K562 treated with DMSO at 1 percent for 4 hours (cell line): Measurements from ENCODE around the gene SMYD5. TPM values are rescaled to one million over a fixed set of nuclear protein-coding genes. Genes with fewer than 3 reads are reported as not detected.

Experiments
- total RNA-seq: library from RNA; unstranded; fragments of 300-600 nt; gene quantifications from 2 replicates; pipeline ENCODE4 v1.2.3, GENCODE V29; 2022; ENCODE audit not compliant: insufficient read depth

Gene SMYD5
- 11.0 and 14.5 TPM in 2 replicates for total RNA-seq

DNA sequence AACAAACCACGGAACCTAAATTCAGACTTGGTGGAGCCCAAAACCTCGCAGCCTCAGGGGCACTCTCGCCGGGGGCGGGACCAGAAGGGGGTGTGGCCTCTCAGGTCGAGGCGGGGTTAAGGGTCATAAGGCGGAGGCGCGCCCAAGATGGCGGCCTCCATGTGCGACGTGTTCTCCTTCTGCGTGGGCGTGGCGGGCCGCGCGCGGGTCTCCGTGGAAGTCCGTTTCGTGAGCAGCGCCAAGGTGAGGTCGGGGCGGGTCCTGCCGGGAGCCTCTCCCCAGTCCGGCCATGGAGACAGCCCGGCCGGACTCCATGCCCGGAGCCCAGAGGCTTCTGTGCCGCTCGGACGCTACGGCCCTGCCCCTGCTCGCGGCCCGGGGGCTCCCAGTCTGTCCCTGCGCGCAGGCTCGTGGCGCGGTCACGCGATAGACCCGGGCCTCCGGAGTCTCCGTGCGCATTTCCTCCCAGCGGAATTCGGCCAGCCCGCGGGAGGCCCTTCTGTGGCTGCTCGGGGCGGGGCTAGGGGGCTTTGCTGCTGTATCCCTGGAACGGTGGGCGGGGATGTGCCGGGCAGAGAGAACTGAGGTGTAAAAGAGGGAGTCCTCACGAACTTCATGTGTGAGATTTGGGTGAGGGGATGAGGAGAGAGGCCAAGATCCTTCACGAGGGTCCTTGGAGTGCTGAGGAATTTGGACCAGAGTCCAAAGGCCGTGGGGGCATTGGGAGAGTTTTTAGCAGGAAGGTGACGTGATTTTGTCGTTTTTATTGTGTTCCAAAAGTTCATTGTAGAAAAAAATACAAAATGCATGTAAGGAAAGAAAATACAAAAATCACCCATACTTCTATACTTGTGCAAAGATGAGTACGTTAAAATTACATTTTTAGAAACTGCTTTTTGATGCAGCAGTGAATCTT lies at the start of gene SMYD5:
TSS of gene SMYD5 (plus strand) at position 126 of the 916 bp plus-strand sequence. CDS start at position 148, 22 bp downstream.

DNA sequence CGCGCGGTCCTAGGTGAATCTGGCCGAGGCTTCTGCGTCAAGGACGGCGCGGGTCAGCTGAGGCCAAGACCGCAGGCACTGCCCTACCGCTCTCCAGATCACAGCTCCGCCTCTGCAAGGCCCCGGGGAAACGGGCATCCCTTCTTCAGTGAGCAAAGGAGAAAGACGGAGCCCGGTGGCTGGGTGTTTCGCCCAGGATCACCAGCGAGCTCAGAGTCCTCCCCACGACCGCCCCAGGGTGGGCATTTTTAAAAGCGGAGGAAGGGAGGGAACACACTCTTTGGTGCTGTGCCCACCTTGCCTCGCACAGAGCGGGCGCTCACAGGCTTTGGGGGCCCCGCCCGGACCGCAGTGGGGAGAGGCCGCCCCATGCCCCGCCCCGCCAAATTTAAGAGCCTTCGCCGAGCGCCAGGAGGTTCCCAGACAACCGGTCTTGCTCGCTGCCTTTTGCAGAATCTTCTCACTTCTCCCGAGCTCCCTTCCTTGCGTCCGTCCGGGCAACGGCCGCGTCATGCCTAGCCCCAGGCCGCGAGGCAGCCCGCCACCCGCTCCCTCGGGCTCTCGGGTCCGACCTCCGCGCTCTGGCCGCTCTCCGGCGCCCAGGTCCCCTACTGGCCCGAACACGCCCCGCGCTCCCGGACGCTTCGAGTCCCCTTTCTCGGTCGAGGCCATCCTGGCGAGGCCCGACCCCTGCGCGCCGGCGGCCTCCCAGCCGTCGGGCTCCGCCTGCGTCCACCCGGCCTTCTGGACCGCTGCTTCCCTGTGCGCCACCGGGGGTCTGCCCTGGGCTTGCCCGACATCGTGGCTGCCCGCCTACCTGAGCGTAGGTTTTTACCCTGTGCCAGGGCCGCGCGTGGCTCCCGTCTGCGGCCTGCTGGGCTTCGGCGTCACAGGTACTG lies 11.6 kb upstream of the SMYD5 start, which contains the start of gene NOTO:
TSS of gene NOTO (plus strand) at position 419 of the 899 bp plus-strand sequence. CDS start at position 512, 93 bp downstream.

DNA sequence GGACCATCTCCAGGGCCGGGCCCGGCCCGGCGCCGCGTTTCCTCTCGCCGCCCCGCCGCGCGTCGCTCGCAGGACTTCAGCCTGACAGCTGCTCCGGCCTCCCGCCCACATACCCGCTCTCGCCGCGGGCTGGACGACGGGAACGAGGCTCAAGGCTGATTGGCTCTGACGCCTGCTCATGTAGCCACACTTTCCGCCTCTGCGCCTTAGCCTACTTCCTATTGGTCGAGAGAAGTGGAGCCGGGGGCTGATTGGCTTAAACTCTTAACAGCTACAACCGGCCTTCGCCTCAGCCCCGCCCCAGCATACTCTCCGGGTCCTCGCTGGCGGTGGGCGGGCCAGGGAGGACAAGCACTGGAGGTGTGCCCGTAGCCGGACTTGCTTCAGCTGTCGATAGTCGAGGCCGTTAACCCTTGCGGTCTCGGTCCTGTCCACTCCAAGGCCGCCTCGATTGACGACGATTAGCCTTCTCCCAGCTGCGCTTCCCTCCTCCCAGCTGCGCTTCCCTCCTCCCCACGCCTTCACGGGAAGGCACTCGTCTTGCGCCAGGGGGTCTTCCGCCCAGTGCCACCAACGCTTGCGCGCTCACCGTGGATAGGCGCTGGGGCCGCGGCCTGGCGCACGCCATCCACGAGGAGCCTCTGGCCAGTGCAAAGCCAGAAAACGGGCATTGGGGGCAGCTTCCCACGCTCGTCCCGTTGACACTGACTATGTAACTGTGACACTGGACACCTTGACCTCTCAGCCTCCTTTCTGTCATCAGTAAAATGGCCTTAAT lies 19.3 kb downstream of the SMYD5 start, which contains the start of gene PRADC1:
TSS of gene PRADC1 (minus strand) at position 86 of the 778 bp plus-strand sequence. CDS start at position 7, 79 bp downstream.

DNA sequence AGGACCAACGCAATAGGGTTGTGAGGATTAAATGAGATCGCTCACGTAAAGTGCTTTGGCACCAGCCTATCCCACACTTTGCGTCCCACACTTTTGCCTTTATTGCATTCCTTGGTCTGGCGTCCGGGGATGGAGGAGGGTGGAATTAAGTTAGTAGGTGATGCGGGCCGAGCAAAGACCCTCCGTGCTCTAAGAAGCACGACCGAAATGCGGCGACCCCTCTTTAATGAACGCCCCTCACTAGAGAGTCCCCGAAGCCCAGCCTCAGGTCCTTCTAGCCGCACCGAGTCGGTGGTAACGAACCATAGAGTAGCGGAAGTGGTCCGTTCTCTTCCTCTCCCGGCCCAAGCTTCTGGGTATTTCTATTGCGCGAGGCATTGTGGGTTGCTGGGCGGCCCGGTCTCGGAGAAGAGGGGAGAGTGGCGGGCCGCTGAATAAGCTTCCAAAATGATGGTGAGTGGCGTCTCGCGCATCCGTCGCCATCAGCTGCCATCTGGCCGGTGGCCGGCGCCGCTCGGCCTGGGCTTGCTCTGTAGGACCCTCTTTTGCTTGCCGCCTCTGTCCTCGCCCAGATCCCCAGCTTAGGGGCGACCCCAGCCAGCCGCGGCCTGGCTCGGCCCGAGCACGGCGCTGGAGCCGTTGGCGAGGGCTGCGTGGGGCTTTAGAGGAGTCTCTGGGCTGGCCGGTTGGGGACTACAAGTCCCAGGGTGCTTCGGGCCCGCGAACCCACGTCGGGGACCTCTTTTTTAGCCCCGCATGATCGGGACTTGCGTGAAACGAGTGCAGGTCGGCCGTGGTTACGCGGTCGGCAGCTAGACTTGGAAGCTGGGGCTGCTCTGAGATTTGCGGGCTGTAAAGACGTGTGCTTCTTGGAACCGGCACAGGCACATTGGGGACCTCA lies 20.1 kb downstream of the SMYD5 start, which contains the start of gene CCT7:
TSS of gene CCT7 (plus strand) at position 377 of the 901 bp plus-strand sequence. CDS start at position 448, 71 bp downstream.

Other genes starting within 250 kb of the SMYD5 start
- gene SFXN5, start 142.5 kb upstream of the SMYD5 start, total RNA-seq = 17.7 and 18.6 TPM in 2 replicates
- 3.0 and 4.8 TPM in 2 replicates for gene RAB11FIP5, start 101.3 kb upstream of the SMYD5 start, total RNA-seq
- gene NOTO, start 11.7 kb upstream of the SMYD5 start, total RNA-seq = not detected in 2 replicates
- gene PRADC1, start 19.0 kb downstream of the SMYD5 start, total RNA-seq = 26.0 and 40.3 TPM in 2 replicates
- 417 and 453 TPM in 2 replicates for gene CCT7, start 20.1 kb downstream of the SMYD5 start, total RNA-seq
- 0.88 and 1.5 TPM in 2 replicates for gene FBXO41, start 70.2 kb downstream of the SMYD5 start, total RNA-seq
- gene EGR4, start 79.3 kb downstream of the SMYD5 start, total RNA-seq = not detected in 2 replicates
- 2.1 and 3.1 TPM in 2 replicates for gene ALMS1, start 171.6 kb downstream of the SMYD5 start, total RNA-seq